ENCODE measurements around the gene CKAP4.

GRCh38 chr12:106248846-106249371, 1.1 kb upstream of the CKAP4 start:
- TF ChIP-seq CTCF (IDR thresholded peaks at IDR 0.05; ENCODE audit: low read length) (no peak), EZH2 (IDR thresholded peaks at IDR 0.05; ENCODE audit: borderline replicate concordance, low read length) (no peak)

Measured in OCI-LY1 (cell line).